HG02885 (cell line): ENCODE results near the gene WRNIP1.
"Not testable (repeated sequence)": the region's sequence is repeated elsewhere in the genome, so short reads cannot be mapped to it uniquely, and the experiment has no call there.

Experiments
- ATAC-seq: cut with Tn5 transposase; IDR thresholded peaks from one replicate; pipeline ENCODE4 v1.9.1; 2021; ENCODE audit warnings: mild to moderate bottlenecking; ENCODE audit not compliant: unreplicated experiment, poor library complexity

Gene WRNIP1

GRCh38 chr6:2800552-2801316 is 35.5 kb downstream of the WRNIP1 start:
- no peak for ATAC-seq

DNA sequence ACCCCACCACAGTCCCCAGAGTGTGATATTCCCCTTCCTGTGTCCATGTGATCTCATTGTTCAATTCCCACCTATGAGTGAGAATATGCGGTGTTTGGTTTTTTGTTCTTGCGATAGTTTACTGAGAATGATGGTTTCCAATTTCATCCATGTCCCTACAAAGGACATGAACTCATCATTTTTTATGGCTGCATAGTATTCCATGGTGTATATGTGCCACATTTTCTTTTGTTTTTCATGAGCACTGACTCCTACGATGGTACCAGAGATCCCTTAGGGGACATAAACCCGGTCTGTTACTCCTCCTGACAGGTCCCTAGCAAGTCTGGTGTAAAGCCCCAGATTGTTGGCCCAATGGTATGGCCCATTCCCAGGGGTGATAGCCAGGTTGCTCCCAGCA is 36.5 kb downstream of the WRNIP1 start:
- ATAC-seq: not testable (repeated sequence)

GRCh38 chr6:2802521-2803060 is 37.4 kb downstream of the WRNIP1 start:
- ATAC-seq: no peak

DNA sequence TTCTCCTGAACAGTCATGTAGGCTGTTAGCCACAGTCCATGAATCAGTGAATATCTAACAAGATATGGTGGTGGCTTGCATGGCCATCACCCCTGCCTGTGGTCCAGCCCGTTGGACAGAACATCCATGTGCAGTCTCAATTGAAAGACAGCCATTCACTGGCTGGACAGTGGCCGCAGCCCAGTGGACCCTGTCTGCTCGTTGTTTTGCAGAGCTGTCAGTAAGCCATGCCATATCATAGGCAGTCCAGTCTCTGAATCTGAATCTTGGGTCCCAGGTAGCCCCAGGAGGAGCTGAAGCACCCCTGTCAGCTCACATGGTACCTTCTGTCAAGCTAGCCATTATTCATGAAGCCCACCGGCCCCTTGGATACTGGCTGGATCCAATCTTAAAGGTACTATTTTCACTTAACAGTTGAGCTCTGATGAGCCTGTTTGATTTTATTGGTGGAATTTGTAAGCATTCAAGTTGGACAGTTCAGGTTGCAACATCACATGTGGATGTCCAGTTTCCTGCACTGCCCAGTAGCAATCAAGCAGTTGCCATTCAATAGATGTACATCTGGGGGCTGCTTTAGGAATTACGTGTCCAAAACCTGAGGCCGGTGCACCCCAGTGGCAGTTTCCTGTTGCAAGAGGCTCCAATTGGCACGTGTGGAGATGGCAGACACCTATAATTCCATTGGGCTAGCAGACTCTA is 38.7 kb downstream of the WRNIP1 start:
- no peak for ATAC-seq

DNA sequence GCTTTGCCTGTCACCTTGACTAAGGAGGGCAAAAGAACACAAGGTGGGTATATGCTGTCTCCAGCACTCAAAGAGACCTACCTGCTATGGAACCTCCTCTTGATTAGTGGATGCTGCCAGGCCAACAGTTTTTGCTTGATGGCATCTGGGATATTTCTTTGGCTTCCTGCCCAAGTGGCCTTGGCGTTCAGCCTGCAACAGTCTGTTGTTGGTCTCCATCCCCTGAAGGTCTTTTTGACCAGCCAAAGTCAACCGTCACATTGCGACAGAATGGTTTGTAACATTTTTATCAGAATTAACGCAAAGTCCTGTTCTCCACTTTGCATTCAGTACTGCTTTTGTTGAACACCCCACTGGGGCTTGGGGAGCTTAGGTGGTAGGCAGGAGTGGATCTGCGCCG is 39.3 kb downstream of the WRNIP1 start:
- no peak for ATAC-seq

DNA sequence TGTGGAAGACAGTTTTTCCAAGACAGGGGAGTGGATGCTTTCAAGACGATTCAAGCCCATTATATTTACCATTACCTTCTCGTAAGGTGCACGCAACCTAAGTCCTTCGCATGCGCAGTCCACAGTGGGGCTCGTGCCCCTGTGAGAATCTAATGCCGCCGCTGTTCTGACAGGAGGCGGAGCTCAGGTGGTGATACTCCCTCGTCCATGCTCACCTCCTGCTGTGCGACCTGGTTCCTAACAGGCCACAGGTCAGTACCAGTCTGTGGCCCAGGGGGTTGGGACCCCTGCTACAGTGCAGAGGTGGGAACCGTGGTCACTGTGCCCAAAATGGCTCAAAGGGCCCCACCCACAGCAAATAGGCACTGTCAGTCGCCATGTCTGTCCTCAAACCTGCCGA is 39.8 kb downstream of the WRNIP1 start:
- no peak for ATAC-seq

GRCh38 chr6:2806644-2807043 is 41.5 kb downstream of the WRNIP1 start:
- no peak for ATAC-seq

GRCh38 chr6:2807342-2808090 is 42.3 kb downstream of the WRNIP1 start:
- ATAC-seq: no peak

GRCh38 chr6:2809015-2809414 is 43.8 kb downstream of the WRNIP1 start:
- no peak for ATAC-seq

DNA sequence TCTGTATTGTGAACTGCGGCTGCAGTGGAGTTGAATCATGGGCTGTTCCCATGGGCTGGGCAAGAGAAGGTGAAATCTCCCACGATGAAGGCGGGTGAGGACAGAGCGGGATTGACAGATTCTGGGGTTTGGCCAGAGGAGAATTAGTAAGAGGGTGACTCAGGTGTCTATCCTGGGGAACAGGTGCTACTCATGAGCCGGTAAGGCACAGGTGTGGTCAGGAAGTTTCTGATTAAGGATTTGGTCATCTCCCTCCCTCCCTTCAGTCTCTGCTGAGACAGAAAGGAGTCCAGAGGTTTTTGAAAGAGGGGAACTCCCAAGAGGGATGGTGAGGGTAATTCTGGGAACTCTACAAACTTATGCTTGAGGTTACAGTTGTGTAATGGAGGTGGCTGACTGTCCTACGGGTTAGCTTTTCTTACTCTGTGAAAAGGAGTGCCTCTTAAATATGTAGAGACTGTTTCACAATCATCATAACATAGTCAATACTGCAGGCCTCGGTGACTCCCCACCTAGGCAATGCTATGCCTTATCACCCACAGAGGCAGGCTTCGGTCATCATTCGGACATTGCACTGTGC is 45.0 kb downstream of the WRNIP1 start:
- ATAC-seq: no peak

DNA sequence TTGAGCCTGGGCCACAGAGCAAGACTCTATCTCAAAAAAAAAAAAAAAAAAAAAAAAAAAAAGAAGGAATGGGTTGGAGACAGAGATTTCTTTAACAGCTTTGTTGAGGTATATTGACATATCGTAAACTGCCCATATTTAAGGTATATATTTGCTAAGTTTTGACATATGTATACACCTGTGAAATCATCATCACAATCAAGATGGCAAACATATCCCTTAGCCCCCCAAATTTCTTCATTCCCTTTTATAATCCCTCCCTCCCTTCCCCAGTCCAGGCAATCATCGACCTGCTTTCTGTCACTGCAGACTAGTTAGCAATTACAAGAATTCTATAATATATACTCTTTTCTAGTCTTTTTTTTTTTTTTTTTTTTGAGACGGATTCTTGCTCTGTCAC is 47.5 kb downstream of the WRNIP1 start:
- no peak for ATAC-seq

DNA sequence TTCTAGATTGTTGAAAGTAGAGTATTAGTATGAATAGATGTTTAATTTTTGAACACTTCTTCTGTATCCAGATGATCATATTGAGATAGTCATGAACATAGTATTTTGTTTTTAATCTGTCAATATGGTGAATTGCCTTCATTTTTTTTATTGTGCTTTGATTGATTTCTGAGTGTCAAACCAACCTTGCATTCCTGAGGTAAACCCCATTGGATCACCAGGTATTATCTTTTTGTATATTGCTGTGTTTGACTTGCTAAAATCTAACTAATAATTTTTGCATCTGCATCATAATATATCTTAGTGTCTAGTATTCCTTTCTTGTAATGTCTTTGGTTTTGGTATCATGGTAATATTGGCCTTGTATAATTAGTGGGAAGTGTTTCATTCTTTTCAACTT is 51.0 kb downstream of the WRNIP1 start:
- no peak for ATAC-seq

DNA sequence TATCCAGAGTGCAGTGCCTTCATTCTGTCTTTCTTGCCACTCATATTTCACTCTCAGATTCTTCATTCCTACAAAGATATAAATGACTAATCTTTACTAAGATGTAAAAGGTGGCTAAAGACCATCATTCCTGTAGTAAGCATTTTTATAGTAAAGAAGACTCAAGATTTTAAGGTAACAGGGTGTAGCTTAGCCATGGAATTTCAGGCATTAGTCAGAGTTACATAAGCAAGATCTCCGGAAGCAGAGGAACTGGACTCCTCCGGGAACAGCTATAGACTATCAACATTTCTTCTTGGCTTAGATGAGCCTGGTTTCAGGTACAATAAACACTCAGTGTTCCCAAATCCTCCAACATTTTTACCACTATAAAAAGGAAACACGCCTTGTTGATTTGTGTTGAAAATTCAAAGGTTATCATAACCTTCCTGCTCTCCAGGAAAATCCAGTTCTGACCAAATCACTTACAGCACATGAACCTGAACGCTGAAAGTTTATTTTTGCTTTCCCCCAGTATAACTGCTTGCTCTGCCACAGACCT is 52.8 kb downstream of the WRNIP1 start:
- no peak for ATAC-seq

GRCh38 chr6:2818593-2818992 is 53.4 kb downstream of the WRNIP1 start:
- no peak for ATAC-seq

- no peak for ATAC-seq
These were observed 53.9 kb downstream of the WRNIP1 start for GRCh38 chr6:2819115-2819514.

DNA sequence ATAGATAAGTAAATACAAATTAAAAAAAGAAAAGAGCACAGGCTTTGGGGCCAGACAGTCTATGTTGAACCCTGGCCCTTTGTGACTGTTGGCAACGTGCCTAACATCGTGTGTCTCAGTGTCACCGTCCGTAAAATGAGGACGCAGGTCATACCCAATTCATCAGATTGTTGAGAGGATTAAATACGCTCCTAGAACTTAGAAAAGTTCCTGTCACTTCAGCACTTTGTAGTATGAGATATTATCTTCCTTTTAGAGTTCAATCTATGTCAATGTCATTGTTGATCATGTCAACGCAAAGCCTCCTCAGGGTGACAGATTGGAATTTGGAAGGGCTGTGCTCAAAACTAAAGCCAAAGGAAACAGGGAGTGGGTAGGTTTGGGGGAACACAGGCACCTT is 54.8 kb downstream of the WRNIP1 start:
- ATAC-seq: no peak

DNA sequence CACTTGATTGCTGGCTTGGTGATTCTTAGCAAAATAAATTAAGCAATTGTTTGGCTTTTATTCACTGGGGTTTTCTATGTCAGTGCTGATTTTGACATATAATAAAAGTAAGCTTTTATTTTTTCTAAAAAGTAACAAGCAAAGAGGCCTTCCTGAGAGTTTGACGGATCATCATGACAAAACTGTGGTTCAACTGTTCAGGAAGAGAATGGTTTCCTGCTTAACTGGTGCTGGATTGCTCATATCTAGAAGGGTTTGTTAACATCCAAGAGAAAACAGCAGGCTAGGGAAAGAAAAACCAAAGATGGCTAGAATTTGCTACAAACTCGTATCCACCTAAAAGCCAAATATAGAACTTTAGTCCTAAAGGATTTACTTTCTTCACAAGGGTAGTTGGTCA is 55.2 kb downstream of the WRNIP1 start:
- ATAC-seq: no peak

DNA sequence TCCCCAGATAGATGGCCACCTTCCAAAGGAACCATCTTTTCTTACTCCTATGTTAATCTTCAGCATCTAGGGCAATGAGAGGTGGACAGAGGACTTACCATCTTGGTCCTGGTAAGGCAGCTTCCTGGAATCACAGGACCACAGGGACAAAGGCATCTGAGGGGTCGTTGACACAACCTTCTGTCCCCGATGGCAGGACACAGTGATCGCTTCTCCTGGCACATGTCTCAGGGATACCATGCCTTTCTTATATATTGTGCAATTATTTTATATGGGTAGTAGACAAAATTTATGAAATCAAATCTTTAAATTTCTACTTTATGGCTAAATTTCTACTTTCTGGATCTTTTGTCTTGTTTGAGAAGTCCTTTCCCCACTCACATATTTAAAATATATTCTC is 56.4 kb downstream of the WRNIP1 start:
- ATAC-seq: no peak

DNA sequence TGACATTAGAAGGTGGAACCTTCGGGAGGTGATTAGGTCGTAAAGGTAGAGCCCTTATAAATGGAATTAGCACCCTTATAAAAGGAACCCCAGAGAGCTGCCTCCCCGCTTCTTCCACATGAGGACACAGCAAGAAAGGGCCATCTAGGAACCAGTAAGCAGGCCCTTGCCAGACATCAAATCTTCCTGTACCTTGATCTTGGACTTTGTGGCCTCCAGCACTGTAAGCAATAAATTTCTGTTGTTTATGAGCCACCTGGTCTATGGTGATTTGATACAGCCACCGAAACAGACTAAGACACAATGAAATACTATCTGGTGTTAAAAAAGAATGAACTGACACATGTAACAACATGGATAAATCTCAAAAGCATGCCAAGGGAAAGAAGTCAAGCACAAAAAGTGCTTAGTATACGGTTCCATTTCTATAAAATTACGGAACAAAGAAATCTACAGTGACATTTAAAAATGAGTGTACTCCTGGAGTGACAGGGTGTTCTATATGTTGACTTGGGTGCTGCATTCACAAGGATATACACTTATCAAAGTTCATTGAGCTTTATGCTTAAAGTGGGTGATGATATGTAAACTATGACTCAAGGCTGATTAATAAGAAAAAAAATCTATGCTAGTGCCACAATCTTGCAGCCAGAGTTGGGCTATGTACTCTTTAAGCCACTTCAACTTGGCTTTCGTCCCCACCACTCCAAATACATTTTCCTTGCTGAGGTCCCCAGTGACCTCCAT is 58.1 kb downstream of the WRNIP1 start:
- no peak for ATAC-seq

GRCh38 chr6:2826131-2826530 is 60.9 kb downstream of the WRNIP1 start:
- no peak for ATAC-seq
